NCI-H1105 (cell line): ENCODE results near the gene TRIM26.

Experiments
- DNase-seq: peaks from one replicate; lab custom pipeline; 2025; lab: John Stamatoyannopoulos, UW

TRIM26 gene

GRCh38 chr6:30211306-30211705, 1.9 kb downstream of the TRIM26 start:
- no peak for DNase-seq

- DNase-seq: no peak
These were observed 5.4 kb downstream of the TRIM26 start for GRCh38 chr6:30207619-30208295.

GRCh38 chr6:30206799-30207618, 6.2 kb downstream of the TRIM26 start:
- DNase-seq: no peak

GRCh38 chr6:30206152-30206551, 7.1 kb downstream of the TRIM26 start:
- DNase-seq: no peak

- DNase-seq: no peak
These were observed 9.1 kb downstream of the TRIM26 start for GRCh38 chr6:30204116-30204515.

- no peak for DNase-seq
These were observed 10.8 kb downstream of the TRIM26 start for GRCh38 chr6:30202366-30202765.

- no peak for DNase-seq
These were observed 12.5 kb downstream of the TRIM26 start for GRCh38 chr6:30200551-30201281.

GRCh38 chr6:30198166-30199084, 14.8 kb downstream of the TRIM26 start:
- DNase-seq: no peak

- DNase-seq: no peak
These were observed 16.8 kb downstream of the TRIM26 start for GRCh38 chr6:30196376-30196775.

- DNase-seq: no peak
These were observed 17.3 kb downstream of the TRIM26 start for GRCh38 chr6:30195951-30196350.

GRCh38 chr6:30194797-30195690, 18.2 kb downstream of the TRIM26 start:
- no peak for DNase-seq

- no peak for DNase-seq
These were observed 21.1 kb downstream of the TRIM26 start for GRCh38 chr6:30192076-30192475.

GRCh38 chr6:30188541-30188940, 24.7 kb downstream of the TRIM26 start:
- DNase-seq: no peak

GRCh38 chr6:30185846-30186484, 27.2 kb downstream of the TRIM26 start:
- DNase-seq: no peak

- DNase-seq: no peak
These were observed 28.7 kb downstream of the TRIM26 start for GRCh38 chr6:30184417-30185031.

- no peak for DNase-seq
These were observed 33.1 kb downstream of the TRIM26 start for GRCh38 chr6:30180145-30180544.

GRCh38 chr6:30178837-30179236, 34.4 kb downstream of the TRIM26 start:
- DNase-seq: no peak

GRCh38 chr6:30175765-30176164, 37.4 kb downstream of the TRIM26 start:
- no peak for DNase-seq

GRCh38 chr6:30172681-30173080, 40.5 kb downstream of the TRIM26 start:
- DNase-seq: no peak
